HG03520 (cell line): ENCODE data around the gene NAB2.
A peak's percentile ranks its signal among the peaks of the same experiment; 100 is the strongest.
"Not testable (repeated sequence)": the region's sequence is repeated elsewhere in the genome, so short reads cannot be mapped to it uniquely, and the experiment has no call there.

Experiments
- ATAC-seq: cut with Tn5 transposase; IDR thresholded peaks from one replicate; pipeline ENCODE4 v1.9.1; 2021; ENCODE audit warnings: mild to moderate bottlenecking, moderate library complexity; ENCODE audit not compliant: unreplicated experiment

The NAB2 gene

DNA sequence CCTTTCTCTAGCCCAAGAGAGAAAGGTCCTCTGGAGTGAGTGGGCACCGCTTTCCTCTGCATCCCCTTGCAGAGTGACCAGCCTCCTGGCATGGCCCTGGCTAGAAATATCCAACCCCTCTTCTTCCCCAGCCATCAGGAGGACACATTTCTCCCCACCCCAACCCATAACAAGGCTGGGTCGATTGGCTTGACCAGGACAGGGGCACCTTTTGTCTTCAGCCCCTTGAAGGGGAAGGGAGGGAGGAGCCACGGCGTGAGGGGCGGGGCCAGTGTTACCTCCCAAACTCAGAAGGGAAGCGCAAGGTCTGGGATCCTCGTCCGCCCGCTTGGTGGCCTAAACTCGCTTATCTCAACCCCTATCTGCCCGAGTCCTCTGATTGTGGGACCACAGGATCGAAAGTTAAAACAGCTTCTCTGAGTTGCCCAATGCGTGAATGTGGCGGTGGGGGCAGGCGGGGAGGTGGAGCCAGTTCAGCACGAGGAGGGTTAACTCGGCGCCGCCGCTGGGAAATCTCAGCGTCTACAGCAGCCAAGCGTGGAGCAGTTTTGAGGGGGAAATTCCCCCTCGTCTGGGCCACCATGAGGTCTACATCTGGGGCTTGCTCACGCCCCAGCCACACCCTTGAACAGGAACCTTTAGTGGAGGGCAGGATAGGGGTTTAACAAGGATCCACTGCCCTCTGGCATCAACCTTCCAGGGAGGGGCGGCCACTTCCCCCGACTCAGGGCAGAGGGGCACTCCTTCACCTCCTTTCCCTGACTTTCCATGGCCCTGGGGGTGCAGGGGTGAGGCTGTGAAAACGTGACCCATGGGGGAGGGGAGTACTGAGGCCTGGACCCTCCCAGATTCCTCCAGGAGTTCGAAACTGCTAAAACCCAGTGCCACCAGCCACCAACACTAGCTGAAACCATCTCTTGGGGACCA, 21.5 kb downstream of the NAB2 start:
- ATAC-seq, result peak; percentile 36

DNA sequence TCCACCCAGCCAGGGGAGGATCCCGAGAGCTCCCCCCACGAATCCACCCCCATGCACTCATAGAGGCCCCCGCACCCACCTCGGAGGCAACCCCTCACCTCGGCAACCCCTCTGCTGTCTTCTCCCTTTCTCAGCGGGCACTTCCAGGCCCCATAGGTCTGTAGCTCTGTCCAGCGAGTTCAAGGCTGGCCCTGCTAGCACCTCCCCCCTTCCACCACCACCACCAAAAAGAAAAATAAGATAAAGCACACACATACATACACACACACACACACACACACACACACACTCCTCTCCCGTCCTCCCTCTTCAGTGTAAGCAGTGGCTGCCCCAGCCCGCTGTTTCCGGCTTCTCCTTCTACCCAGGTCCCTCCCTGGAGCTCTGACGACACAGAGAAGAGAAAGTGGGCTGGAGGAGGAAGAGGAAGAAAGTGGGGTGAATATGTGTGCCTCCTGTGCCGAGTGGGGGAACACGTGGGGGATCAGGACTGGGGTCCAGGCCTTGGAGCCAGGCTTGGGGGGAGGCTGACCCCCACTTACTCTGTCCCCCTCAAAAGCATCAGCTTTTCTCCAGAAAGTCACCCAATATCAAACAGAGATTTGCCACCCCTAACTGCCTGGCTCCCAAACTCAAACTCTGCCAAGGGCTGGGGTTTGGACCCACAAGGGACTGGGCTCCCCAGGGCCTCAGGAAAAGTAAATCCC, 22.3 kb downstream of the NAB2 start, which contains the start of gene STAT6:
Gene STAT6 (minus strand): TSS at position 332 of the 704 bp plus-strand sequence. CDS start 3,084 bp downstream, outside the sequence.
- peak; percentile 53 for ATAC-seq

DNA sequence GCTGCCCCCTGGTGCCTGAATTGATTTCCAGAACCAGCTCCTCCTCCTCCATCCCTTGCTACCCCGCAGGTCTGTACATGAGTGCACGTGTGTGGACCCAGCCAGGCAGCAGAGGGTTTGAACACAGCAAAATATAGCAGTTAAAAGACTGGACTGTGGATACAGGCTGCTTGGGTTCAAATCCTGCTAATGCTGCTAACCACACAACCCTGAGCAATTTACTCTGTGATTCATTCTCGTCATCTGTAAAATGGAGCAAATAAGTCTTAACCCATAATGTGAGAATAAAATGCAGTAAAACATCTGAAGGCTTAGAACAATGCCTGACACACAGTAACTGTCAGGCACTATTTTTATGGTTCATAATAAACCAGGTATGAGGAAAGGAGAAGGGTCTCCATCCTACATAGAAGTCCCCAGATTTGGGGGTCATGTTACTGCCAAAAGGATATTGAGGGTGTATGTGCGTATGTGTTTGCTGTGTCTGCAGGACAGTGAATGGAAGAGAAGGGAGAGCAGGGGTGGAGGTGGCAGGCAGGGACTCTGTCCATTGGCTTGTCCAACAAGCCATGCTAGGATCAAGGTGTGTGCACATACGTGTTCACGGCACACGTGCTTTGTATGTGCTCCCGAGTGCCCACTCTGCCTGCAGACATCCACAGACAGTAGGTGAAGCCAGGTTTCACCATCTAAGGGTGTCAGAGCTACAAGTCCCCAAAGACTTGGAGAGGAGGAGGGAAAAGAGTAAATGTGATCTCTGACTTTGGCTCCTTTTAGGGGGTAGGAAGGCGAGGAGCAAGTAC, 23.8 kb downstream of the NAB2 start:
- ATAC-seq, result peak; percentile 52

DNA sequence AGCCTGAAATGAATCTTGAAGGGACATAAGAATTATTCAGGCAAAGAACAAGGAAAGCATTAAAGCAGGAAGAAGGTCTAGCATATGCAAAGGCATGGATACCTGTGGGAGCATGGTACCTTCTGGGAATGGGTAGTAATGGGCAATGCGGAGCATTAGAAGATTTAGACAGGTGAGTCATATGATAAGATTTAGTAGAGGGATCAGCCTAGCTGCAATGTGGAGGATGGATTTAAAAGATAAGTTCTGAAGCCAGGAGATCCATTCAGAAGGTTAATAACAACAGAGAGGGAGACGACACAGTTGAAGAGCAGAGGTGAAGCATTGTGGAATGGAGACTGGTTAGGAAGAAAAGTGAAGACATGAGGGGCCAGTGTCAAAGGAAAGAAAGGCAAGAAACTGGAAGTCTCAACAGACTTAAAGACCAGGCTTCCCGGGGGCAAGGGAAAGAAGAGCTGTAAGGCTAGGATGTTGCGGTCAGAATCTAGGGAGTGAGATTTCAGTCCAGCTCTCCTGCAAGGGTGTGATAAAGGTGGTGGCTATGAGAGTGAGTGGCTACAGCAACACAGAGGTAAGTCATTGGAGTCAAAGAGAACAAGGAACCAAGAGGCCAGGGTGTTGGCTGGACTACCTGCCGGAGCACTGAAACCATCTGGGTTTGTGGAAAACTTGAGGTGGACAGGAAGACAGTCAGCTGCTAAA, 27.8 kb downstream of the NAB2 start:
- ATAC-seq, result no peak

DNA sequence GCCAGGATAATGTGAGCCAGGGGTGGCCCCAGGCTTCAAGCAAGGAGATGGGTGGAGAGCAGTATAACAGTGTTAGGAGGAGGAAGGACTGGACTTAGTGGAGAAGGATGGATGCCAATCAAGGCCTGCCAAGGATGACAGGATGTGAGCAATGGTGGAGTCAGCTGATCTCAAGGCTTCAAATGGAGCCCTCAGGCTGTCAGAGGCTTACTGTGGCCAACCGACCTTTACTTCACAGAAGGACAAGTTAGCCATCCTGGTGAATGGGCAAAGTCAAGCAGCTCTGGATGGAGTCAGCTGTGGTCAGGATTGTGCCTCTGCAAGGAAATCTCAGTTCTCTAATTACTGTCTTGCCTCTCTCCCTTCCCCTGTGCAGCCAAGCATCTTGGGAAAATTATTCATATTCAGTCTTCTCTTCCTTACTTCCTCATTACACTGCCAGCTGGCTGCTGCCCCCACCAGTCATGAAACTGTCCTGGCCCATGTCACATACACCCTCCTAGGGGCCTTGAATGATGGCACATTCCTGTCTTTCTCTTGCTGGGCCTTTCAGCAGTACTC, 29.9 kb downstream of the NAB2 start:
- ATAC-seq, result no peak

DNA sequence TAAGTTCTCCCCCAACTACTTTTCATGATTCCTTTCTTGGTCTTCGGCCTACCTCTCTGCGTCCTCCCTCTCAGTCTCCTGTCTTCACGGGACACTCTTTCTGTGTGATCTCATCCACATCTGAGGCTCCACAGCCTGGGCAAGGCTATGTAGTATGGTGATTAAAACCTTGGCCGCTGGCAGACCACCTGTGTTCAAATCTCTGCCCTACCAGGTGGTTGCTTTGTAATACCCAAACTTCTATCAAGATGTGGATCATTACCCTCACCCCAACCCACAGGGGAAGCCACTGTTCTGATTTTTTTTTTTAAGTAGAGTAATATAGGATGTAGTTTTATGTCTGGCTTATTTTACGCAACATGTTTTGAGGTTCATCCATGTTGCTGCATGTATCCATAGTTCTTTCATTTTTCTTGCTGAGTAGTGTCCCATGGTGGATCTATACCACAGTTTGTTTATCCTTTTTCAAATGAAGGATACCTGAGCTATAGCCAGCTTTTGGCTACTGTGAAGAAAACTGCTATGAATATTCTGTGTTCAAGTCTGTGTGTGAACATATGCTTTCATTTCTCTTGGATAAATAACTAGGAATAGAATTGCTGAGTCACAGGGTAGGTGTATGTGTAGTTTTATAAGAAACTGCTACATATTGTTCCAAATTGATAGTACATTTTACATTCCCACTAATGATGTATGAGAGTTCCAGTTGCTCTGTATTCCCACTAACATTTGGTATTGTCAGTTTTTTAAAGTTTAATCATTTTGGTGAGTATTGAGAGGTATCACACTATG, 30.6 kb downstream of the NAB2 start:
- no peak for ATAC-seq

DNA sequence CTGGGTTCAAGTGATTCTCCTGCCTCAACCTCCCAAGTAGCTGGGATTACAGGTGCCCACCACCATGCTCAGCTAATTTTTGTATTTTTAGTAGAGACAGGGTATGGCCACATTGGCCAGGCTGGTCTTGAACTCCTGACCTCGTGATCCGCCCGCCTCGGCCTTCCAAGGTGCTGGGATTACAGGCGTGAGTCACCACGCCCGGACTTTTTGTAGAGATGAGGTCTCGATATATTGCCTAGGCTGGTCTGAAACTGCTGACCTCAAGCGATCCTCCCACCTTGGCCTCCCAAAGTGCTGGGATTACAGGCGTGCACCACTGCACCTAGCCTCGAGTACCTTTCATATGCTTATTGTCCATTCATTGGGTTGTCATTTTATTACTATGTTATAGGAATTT, 31.8 kb downstream of the NAB2 start:
- ATAC-seq, result not testable (repeated sequence)

DNA sequence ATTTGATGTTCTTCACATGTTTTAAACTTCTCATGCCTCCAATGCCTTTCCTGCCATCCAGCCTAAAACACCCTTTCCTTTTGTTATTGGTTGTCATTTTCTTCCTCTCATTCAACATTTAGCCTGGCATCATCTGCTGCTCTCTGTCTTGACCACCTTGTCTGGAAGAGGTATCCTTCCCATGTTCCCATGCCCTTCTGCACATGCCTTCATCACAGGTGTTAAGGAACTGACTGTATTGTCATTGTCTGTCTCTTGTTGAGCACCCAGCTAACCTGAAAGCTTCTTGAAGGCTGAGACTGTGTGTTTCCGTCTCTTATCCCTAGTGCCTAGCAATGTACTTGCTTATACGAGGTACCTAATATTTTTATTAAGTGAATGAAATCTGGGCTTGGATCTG, 34.9 kb downstream of the NAB2 start:
- ATAC-seq, result no peak

DNA sequence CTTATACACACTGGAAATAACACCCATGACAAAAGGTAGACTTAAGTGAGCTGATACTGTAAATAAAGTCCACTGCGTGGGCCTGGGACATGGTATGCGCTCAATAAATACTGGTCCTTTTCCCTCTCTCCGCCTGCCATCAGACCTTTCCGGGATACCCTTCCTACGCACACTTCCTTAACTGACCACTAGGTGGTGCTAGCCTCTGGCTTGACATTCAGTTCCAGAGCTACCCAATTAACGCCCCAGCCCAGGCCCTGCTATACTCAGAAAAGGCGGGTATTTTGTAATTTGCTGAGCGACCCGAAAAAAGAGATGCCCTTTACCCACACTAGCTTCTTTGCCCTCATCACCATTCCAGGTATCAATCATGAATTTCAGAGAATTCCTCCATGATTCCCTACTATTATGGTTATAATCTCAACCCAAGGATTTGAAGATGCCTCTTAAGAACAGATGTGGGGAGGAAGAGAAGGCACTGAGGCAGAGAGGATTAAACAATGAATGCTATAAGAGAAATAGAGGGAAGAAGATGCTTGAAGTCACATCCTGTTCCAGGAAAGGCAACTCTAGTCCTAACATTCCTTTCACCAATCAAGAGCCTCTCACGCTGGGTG, 35.5 kb downstream of the NAB2 start:
- ATAC-seq, result peak; percentile 54

DNA sequence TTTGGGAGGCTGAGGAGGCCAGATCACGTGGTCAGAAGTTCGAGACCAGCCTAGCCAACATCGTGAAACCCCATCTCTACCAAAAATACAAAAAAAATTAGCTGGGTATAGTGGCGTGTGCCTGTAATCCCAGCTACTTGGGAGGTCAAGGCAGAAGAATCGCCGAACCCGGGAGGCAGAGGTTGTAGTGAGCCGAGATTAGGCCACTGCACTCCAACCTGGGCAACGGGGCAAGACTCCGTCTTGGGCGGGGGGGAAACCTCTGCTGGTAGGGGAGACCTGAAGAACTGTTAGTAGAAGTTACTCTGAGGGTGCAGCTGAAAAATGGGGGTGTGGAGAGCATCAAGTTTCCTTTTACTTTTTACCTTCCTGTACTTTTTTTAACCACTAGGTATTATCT, 37.1 kb downstream of the NAB2 start:
- no peak for ATAC-seq

DNA sequence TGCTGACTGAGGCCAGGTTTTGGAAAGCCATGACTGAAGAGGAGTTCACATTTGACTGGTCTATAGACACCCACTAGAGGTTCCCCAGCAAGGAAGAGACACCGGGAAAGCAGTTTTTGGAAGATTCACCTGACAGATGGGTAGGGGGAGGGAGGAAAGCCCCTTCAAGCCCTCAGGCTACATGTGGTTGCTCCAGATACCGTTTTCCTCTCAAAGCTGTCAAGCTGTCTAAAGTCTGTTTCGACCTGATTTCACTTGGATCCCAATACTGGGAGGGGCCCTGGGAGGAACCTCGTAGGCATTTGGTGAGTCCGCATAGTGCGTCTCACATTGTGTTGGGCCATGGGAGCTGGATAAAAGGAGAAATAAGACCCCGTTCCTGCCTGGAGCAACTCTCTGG, 37.6 kb downstream of the NAB2 start:
- ATAC-seq, result no peak

DNA sequence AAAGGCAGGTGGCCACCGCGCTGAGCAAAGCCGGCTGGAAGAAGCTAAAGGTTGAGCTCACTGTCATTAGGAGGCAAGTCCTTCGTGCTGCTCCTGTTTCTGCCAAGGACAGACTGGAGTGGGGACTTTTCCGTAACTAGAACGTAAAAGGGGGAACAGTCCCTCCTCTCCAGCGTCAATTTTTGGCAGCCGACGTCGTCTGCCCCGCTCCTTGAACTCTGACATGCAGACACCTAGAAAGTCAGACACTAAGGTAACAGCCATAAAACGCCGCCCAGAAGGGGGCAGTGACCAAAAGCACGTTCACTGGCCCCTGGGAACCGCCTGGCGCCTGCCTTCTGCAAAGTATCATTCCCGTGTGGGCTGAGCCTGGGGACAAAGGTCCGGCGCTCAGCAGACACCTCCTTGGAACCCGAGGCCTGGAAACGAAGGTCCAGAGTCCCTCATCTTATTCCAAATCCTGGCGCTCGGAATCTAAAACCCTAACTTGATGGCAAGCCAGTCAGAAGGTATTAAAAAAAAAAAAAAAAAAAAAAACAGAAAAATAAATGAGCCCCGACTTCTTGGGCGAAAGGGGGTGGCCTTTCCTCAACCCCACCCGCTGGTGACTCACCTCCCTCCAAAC, 38.3 kb downstream of the NAB2 start:
- no peak for ATAC-seq

DNA sequence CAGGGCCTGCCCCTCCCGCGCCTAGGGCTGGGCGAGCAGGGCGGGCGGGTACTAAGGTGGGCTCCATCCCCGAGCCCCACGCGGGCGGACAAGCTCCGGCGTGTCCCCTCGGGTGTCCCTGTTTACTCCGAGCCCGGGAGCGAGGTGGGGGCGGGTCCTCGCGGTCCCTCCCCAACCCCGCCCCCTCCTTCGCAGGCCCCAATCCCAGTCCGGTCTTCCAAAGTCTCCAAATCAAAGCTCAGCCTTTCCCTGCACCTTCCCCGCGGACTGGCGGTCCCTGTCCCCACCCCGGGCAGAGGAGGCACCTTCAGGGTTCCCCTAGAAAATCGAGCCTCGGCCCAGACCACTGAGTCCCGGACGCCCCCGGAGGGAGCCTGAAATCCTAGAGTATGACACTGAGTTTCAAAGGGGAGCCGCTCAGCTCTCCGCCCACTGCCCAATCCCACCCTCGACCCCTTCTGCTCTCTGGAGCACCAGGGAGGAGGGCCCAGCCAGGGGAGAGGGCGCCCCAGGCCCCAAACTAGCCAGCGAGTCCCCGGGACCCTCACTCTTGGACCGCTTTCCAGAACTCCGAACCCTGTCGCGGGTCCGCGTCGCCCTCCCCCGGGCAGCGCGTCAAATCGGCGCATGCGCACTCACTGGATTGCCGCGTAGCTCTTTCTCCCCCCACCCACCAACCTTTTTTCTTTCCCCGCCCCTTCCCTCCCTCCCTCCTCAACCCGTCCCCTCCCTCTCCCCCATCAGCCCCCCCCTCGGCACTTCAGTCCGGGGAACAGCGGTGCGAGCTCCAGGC, 39.0 kb downstream of the NAB2 start, which contains the start of gene LRP1:
Gene LRP1 (plus strand): TSS at position 758 of the 793 bp plus-strand sequence. CDS start 482 bp downstream, outside the sequence.
- ATAC-seq, result no peak

DNA sequence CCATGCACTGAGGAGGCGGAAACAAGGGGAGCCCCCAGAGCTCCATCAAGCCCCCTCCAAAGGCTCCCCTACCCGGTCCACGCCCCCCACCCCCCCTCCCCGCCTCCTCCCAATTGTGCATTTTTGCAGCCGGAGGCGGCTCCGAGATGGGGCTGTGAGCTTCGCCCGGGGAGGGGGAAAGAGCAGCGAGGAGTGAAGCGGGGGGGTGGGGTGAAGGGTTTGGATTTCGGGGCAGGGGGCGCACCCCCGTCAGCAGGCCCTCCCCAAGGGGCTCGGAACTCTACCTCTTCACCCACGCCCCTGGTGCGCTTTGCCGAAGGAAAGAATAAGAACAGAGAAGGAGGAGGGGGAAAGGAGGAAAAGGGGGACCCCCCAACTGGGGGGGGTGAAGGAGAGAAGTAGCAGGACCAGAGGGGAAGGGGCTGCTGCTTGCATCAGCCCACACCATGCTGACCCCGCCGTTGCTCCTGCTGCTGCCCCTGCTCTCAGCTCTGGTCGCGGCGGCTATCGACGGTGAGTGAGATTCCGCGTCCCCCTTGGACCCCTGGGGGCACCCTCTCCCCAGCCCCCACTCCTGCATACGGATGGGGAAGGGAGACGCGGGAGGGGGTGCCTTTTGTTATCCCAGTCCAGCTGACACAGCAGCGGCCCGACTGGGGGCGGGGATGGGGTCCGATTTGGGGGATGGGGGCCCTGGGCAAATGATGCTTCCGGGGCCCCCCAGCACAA, 39.8 kb downstream of the NAB2 start:
- ATAC-seq, result no peak

DNA sequence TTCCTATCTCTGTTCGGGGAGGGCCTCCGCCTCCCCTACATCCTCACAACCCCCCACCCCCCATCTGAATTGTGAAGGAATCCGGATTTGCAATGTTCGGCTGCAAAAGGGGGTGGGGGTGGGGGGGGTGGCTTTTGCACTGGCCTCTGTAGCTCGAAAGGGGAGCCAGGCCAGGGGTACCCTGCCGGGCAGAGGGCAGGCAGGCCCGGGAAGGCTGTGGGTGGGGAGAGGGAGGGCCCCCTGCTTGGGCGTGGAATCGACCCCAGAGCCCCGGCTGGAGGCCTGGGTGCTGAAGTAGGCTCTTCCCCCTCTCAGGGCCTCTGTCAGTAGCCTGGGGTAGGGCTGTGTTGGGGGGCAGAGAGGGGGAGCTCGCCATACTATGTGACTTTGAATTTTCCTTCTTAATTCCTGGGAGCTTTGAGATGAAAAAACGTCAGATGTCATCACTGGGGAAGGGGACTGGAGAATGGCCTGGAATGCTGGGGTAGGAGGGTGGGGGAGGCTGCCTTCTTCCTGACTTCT, 40.5 kb downstream of the NAB2 start:
- ATAC-seq, result no peak

DNA sequence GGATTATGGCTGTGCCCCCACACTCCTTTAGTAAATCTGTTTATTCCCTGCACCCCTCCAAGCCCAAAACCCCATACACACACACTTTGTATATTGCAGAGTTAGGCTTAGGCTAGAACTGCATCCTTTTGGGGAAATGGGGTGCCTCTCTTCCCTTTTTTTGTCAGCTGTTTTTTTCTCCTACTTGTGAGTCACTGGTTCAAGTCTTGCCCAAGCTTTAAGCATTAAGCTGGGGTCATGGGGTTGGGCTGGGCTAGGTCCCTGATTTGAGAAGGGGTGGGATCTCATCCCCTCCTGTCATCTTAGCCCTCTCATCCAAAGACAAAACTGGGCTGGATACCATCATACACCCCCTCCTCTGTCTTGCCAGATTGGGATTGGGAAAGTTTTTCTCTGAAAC, 41.0 kb downstream of the NAB2 start:
- no peak for ATAC-seq

DNA sequence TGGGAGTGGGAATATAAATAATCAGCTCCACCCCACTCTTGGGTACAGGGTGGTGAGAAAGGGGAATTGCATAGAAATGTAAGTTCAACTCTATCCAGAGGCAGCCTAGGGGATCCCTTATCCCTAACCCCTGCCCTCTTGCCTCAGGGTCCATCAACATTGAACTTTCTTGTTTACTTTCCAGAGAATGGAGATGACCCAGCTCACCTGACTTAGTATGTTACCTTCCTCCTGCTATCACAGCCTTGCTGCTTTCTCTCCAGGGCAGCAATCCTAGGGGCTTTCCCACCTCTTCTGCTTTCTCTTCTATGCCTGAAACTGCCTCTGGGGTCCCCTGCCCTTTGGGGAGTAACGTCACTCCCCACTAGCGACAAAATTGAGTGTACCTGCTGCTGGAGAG, 42.0 kb downstream of the NAB2 start:
- no peak for ATAC-seq
